Spinal cord (tissue), 10 donors: ENCODE data around the gene PCBP4. TPM values are rescaled to one million over a fixed set of nuclear protein-coding genes. Genes with fewer than 3 reads are reported as not detected.

Source experiments
- DNase-seq, 6 donors: peaks; one replicate each; pipeline versions ENCODE4 v3.0.0 to v3.0.0-alpha.2; 2013 to 2015; ENCODE audit warnings: low spot score in 6 of 6, low read depth in 4 of 6
- H3K27ac ChIP-seq: one replicate; pipeline ENCODE4 v1.5.1; 2013; ENCODE audit warnings: low read depth, low read length, control low read depth
- H3K27me3 ChIP-seq: one replicate; pipeline ENCODE4 v1.6.1; 2013; ENCODE audit warnings: low read length; ENCODE audit not compliant: control insufficient read depth, insufficient read depth
- H3K36me3 ChIP-seq: one replicate; pipeline ENCODE4 v1.6.1; 2013; ENCODE audit warnings: low read length; ENCODE audit not compliant: control insufficient read depth, insufficient read depth
- H3K4me1 ChIP-seq: one replicate; pipeline ENCODE4 v1.6.1; 2013; ENCODE audit warnings: low read length; ENCODE audit not compliant: control insufficient read depth, insufficient read depth
- H3K4me3 ChIP-seq: one replicate; pipeline ENCODE4 v1.5.1; 2013; ENCODE audit warnings: low read depth, low read length, control low read depth
- H3K9me3 ChIP-seq: one replicate; pipeline ENCODE4 v1.6.1; 2013; ENCODE audit warnings: low read length; ENCODE audit not compliant: control insufficient read depth, insufficient read depth
- WGBS: methylation state at CpG from one replicate; pipeline ENCODE4 v1.1.5; 2013; ENCODE audit warnings: missing lambda C conversion rate; ENCODE audit not compliant: insufficient coverage; 5-methylcytosine and 5-hydroxymethylcytosine counted together
- polyA plus RNA-seq, 2 donors: library from polyadenylated mRNA; unstranded; fragments of 120-200 nt; gene quantifications; one replicate each; pipeline ENCODE4 v1.2.1, GENCODE V29; 2013; ENCODE audit not compliant: insufficient read length in 2 of 2
- total RNA-seq, 2 donors: library from RNA; depleted of rRNA in 1 of 2; stranded (reverse); fragments of 120-200 nt in 1 of 2; fragments of >200 nt in 1 of 2; gene quantifications; one replicate each; pipeline versions ENCODE4 v1.2.3 to v1.2.4, GENCODE V29; 2013 to 2014
- donor health status: healthy.

The PCBP4 gene
- total and polyA plus RNA-seq, 4 donors = 53.5 to 271 (median 159) TPM

DNA sequence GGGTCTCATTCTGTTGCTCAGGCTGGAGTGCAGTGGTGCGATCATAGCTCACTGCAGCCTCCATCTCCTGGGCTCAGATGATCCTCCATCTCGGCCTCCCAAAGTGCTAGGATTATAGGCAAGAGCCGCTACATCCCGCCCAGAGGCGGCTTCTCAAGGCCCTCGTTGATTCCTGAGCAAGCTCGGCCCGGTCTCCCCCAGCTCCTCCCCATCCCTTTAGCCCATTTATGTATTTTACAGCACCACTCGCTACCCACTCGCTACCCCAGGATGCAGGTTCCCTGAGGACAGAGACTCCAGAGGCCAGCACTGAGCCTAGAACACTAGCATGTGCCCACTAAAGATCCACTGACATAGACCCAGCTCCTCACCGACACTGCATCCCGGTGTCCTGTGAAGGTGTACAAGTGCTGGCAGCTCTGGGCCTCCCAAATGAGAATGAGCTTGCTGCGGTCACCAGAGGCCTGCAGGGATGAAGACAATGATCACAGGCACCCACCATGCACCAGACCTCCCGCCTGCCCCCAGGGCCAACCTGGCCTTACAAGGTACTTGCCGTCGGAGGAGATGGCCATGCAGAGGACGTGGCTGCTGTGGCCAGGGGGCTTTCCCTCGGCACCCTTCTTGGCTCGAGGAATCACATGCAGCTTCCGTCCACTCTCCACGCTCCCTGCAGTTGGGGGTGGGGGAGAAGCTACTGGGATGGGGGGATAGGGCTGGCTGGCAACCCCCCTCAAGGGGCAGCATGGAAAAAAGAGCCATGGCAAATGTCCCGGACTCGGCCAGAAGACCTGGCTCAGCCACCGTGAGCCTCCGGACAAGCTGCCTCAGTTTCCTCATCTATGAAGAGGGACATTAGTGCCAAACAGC lies 31.1 kb downstream of the PCBP4 start:
- Histone ChIP-seq H3K27me3 (no peaks in the 10 kb centered on the region), H3K4me3 (no peak overlapping the region), H3K9me3 (no peaks in the 10 kb centered on the region), H3K4me1 (peaks cover 11% of the 10 kb centered on the region), H3K27ac (no peak overlapping the region), H3K36me3 (peaks cover 76% of the 10 kb centered on the region)
- no peak for DNase-seq
- 95% methylated on average over 23 of the region's 25 CpGs for WGBS

DNA sequence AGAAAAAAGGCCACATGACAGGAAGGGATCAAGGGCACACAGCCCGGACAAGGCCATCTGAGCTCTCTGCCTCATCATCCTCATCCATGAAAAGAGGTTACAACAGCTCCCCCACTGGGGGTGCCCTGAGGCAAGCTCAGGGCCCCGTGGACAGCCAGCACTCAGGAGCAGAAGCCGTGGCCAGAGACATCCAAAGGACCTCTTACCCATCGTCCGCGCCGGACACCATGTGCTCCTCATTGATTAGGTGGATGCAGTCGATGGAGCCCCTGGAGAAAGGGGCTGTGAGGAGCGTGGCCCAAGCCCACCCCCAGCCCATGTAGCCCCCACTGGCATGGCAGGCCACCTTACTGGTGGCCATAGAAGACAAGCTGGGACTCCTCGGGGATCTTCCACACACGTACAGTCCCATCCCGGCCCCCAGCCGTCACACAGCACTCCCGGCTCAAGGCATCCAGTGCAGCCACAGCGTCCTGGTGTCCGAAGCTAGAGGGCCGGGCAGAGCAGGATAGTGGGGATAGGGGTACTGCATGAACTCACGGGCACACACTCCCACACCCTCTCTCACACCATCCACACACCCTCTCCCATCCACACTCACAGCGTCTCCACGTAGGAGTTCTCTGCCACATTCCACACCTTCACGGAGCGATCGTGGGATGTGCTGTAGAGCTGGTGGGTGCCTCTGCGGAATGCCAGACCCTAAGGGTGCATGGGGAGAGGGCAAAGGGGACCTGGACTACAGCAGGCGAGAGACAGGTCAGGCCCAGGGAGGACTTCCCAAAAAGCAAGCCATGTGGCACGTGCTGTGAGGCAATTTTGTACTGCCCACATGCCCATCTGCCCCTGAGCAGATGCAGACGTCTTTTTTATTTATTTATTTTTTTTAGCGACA lies 32.0 kb downstream of the PCBP4 start:
- no peaks in the 10 kb centered on the region for H3K9me3 ChIP-seq
- peaks cover 3% of the 10 kb centered on the region for H3K4me1 ChIP-seq
- H3K4me3 ChIP-seq = no peak overlapping the region
- WGBS = 90% methylated on average over 21 of the region's 28 CpGs
- H3K36me3 ChIP-seq = peaks cover 78% of the 10 kb centered on the region
- H3K27ac ChIP-seq = no peak overlapping the region
- no peaks in the 10 kb centered on the region for H3K27me3 ChIP-seq
- DNase-seq = no peak

DNA sequence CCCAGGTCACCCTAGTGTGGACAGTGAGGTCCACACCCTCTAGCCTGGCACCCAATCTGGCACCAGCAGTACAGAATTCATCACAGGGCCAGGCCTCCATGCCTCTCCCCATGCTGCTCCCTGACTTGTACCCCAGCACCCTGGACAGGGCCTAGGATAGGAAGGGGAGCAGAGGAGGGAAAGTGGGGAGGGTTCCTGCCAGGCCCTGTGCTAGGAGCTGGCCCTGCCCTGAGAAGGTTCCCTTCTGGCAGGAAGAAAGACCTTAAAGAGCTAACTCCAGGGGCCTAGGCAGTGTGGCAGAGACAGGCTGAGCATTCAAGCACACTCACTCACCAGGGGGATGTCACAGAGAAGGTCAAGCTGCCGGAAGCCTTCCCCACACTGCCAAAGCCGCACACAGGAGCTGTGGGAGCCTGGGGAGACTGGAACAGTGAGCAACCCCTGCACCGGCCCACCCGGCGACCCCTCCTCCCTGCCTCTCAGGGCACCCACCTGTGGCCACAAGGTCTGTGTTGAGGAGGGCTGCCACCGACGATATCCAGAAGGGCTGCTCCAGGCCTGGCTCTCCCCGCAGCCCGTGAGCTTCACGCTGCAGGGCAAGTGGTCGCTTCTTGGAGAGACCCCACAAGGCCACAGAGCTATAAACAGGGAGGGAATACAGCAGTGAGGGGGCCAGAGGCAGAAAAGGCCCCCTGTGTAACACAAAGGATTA lies 33.0 kb downstream of the PCBP4 start:
- WGBS = 93% methylated on average over 8 of the region's 11 CpGs
- no peak for DNase-seq
- no peak overlapping the region for H3K27ac ChIP-seq
- H3K27me3 ChIP-seq = no peaks in the 10 kb centered on the region
- H3K9me3 ChIP-seq = no peaks in the 10 kb centered on the region
- no peak overlapping the region for H3K4me3 ChIP-seq
- no peaks in the 10 kb centered on the region for H3K4me1 ChIP-seq
- H3K36me3 ChIP-seq = peaks cover 78% of the 10 kb centered on the region

DNA sequence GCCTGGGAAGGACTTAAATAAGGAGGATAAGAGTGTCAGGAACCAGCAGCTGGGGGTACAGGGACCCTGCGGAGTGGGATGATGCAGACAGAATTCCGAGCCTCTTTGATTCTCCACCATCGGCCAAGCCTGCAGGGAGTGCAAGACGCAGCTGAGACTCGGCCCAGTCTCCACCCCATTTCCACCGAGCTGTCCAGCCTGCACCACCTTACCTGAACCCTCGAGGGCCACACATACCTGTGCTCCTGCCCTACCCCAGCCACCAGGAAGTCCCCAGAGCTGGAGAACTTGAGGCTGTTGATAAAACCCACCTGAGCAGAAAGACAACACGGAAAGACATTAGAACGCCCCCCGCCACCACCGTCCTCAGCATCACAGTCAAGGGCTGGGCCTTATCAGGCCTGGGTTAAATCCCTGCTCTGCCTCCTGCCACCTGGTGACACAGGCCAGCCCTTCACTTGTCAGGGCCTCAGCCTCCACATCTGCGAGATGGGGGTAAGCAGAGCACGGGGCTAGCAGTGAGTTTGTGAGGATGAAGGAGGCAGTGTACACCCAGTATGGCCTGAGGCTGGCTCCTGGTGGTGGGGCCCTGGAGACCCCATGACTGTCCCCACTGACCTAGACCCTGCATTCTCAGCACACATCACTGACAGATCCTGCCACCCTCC lies 33.6 kb downstream of the PCBP4 start:
- WGBS = 96% methylated on average over 11 of the region's 13 CpGs
- no peak for DNase-seq
- no peaks in the 10 kb centered on the region for H3K27me3 ChIP-seq
- H3K4me3 ChIP-seq = no peak overlapping the region
- H3K36me3 ChIP-seq = peaks cover 73% of the 10 kb centered on the region
- no peaks in the 10 kb centered on the region for H3K9me3 ChIP-seq
- no peak overlapping the region for H3K27ac ChIP-seq
- no peaks in the 10 kb centered on the region for H3K4me1 ChIP-seq

DNA sequence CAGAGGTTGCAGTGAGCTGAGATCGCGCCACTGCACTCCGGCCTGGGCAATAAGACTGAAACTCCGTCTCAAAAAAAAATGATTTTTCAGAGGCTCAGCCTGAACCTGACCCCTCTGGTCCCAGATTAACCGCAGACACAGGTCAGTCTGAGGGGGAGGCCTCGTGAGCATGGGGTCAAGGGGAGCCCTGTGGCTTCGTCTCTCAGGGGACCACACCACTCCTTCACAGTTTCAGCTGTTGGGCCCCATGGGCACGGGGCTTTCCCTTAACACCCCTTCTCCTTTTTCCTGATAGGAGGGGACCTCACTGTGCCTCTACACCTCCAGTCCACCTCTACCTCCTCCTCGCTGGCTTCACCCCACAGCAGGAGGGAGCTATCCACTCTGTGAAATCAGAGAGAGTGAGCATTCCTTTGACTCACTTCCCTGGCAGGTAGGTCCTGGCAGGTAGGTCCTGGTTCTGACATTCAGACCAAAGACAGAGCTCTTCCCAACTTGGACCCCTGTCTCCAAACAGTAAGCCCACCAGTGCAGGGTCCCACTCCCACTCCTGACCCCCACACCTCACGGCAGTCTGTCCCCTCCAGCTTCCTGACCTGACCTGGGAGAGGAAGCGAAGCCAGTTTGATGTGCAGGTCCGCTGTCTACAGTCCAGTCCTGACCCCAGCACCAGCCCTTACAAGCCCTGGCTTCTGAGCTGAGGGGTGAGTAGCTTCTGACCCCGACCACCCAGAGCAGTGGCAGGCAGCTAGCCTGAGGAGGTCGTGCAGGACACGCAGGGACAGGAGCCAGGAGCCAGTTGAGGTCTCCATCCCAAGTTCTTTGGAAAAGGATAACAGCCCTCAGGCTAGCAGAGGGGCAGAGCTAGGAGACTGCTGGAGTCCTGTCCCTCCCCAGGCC lies 34.5 kb downstream of the PCBP4 start:
- no peak overlapping the region for H3K27ac ChIP-seq
- H3K27me3 ChIP-seq = no peaks in the 10 kb centered on the region
- H3K36me3 ChIP-seq = peaks cover 65% of the 10 kb centered on the region
- WGBS = 98% methylated on average over 13 of the region's 15 CpGs
- no peaks in the 10 kb centered on the region for H3K4me1 ChIP-seq
- no peak overlapping the region for H3K4me3 ChIP-seq
- no peak for DNase-seq
- no peaks in the 10 kb centered on the region for H3K9me3 ChIP-seq

DNA sequence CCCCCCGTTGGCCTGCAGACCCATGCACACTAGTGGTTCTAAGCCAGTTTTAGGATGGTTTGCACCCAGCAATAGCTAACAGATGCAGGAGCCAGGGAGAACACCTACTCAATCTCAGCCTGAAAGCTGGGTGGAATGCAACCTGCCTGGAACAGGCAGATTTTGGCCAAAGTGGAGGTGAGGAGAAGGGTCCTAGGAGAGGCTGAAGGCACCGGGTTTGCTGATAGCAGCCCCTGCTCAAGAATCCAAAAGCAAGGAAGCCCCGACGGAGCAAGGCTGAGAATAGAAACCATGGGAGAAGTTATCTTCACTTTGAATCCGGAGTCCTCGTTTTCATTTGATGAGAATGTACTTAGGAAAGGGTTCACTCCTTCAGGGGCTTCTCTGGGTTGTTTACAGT lies 35.5 kb downstream of the PCBP4 start:
- no peak overlapping the region for H3K27ac ChIP-seq
- no peaks in the 10 kb centered on the region for H3K9me3 ChIP-seq
- H3K27me3 ChIP-seq = no peaks in the 10 kb centered on the region
- H3K4me1 ChIP-seq = no peaks in the 10 kb centered on the region
- H3K4me3 ChIP-seq = no peak overlapping the region
- WGBS = 98% methylated on average over 5 of the region's 6 CpGs
- H3K36me3 ChIP-seq = peaks cover 55% of the 10 kb centered on the region
- DNase-seq = no peak

DNA sequence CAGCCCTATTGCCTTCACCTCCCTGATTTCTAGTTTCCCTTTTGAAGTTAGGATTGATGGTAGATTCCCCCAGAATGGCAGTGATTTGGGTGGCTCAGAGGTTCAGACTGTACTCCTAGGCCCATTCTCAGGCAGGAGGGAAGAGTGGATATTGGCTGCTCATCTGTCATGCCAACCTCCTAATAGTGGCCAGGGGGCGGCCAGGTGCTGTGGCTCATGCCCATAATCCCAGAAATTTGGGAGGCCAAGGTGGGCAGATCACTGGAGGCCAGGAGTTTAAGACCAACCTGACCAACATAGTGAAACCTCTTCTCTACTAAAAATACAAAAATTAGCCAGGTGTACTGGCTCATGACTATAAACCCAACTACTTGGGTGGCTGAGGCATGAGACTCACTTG lies 36.8 kb downstream of the PCBP4 start:
- peaks cover 42% of the 10 kb centered on the region for H3K36me3 ChIP-seq
- no CpG with 5 or more reads among the region's 1 CpG for WGBS
- no peaks in the 10 kb centered on the region for H3K27me3 ChIP-seq
- no peak overlapping the region for H3K4me3 ChIP-seq
- H3K9me3 ChIP-seq = no peaks in the 10 kb centered on the region
- H3K27ac ChIP-seq = no peak overlapping the region
- no peaks in the 10 kb centered on the region for H3K4me1 ChIP-seq
- DNase-seq = no peak

DNA sequence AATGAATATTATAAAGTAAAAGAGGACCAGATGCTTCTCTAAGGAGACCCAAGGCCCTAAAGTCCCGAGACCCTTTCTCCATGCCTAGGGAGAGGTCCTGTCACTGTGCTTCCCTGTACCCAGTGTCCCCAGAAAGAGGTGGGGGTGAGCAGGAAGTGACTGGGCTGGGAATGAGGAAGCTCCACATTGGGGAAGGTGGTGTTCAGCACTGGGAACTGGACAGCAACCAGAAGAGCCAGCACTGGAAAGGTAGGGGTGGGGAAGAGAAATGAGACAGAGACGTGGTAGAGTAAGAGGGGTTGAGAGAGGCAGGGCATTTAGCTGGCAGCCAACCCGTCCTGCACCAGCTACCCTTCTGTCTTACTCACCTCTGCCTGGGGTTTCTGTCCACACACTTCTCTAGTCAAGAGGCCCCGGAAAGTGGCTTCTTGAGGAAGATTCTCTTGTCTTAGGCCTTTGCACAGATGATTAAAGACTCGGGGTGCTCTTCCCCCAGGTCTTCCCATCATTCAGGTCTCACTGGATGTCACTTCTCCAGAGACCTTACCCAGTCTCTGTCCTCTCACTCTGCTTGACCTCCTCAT lies 37.7 kb downstream of the PCBP4 start:
- H3K4me1 ChIP-seq = no peaks in the 10 kb centered on the region
- H3K36me3 ChIP-seq = peaks cover 33% of the 10 kb centered on the region
- H3K9me3 ChIP-seq = no peaks in the 10 kb centered on the region
- no peak overlapping the region for H3K4me3 ChIP-seq
- DNase-seq = no peak
- H3K27ac ChIP-seq = no peak overlapping the region
- no peaks in the 10 kb centered on the region for H3K27me3 ChIP-seq
- 93% methylated on average over 3 of the region's 5 CpGs for WGBS
